CD14-positive monocyte (primary cell): ENCODE results near the gene LRRC49. TPM values are rescaled to one million over a fixed set of nuclear protein-coding genes. Genes with fewer than 3 reads are reported as not detected.
A peak's percentile ranks its signal among the peaks of the same experiment; 100 is the strongest.

ENCODE experiments used
- DNase-seq, 3 donors: peaks; one replicate each; pipeline ENCODE4 v3.0.0-alpha.2; 2011 to 2022
- H2AFZ ChIP-seq: 2 replicates; pipeline ENCODE4 v1.6.0; 2012; ENCODE audit warnings: mild to moderate bottlenecking, low read depth, low read length, inconsistent platforms; ENCODE audit not compliant: insufficient read depth, poor library complexity, severe bottlenecking
- H3K27ac ChIP-seq, 2 donors: 1 replicate in 1 of 2; 2 replicates in 1 of 2; pipeline ENCODE4 v1.5.1; 2012 to 2013; ENCODE audit warnings: low read length in 2 of 2, control low read depth in 1 of 2, inconsistent platforms in 1 of 2, low read depth in 1 of 2, mild to moderate bottlenecking in 1 of 2
- H3K27me3 ChIP-seq, 2 donors: one replicate each; pipeline versions ENCODE4 v1.6.0 to v1.6.1; 2011 to 2013; ENCODE audit warnings: low read length in 2 of 2; ENCODE audit not compliant: control insufficient read depth in 2 of 2, insufficient read depth in 2 of 2
- H3K36me3 ChIP-seq, 2 donors: replicated peaks in 1 of 2; 1 replicate in 1 of 2; 2 replicates in 1 of 2; pipeline versions ENCODE4 v1.5.1 to v1.6.1; 2012 to 2013; ENCODE audit warnings: low read length in 2 of 2, control low read depth in 1 of 2, inconsistent platforms in 1 of 2, mild to moderate bottlenecking in 1 of 2; ENCODE audit not compliant: insufficient read depth in 2 of 2, control insufficient read depth in 1 of 2
- H3K4me1 ChIP-seq, 2 donors: 1 replicate in 1 of 2; 2 replicates in 1 of 2; pipeline versions ENCODE4 v1.5.1 to v1.6.1; 2012 to 2013; ENCODE audit warnings: low read length in 2 of 2, control low read depth in 1 of 2, inconsistent platforms in 1 of 2, mild to moderate bottlenecking in 1 of 2, moderate library complexity in 1 of 2; ENCODE audit not compliant: insufficient read depth in 2 of 2, control insufficient read depth in 1 of 2
- H3K4me2 ChIP-seq: replicated peaks from 2 replicates; pipeline ENCODE3; 2012; ENCODE audit warnings: low read length, moderate library complexity, mild to moderate bottlenecking; ENCODE audit not compliant: poor library complexity, severe bottlenecking; ENCODE audit errors: extremely low read depth
- H3K4me3 ChIP-seq, 3 experiments: fragments of 200-600 bp in 1 of 3; sonication (generic) in 1 of 3; replicated peaks in 1 of 3; 1 replicate in 2 of 3; 2 replicates in 1 of 3; pipeline ENCODE4 v1.5.1; 2011 to 2013; ENCODE audit warnings: low read length in 3 of 3, mild to moderate bottlenecking in 3 of 3, control low read depth in 2 of 3, low read depth in 2 of 3, inconsistent platforms in 1 of 3, moderate library complexity in 1 of 3
- H3K79me2 ChIP-seq: 2 replicates; pipeline ENCODE4 v1.6.0; 2012; ENCODE audit warnings: mild to moderate bottlenecking, control low read depth, inconsistent platforms, low read length, moderate library complexity; ENCODE audit not compliant: insufficient read depth
- H3K9ac ChIP-seq: 2 replicates; pipeline ENCODE4 v1.6.0; 2017; ENCODE audit warnings: low read length, mild to moderate bottlenecking; ENCODE audit not compliant: insufficient read depth, poor library complexity, severe bottlenecking
- H3K9me3 ChIP-seq, 2 donors: replicated peaks in 1 of 2; 1 replicate in 1 of 2; 2 replicates in 1 of 2; pipeline versions ENCODE4 v1.5.1 to v1.6.1; 2012 to 2013; ENCODE audit warnings: low read length in 2 of 2, control low read depth in 1 of 2; ENCODE audit not compliant: control insufficient read depth in 1 of 2, insufficient read depth in 1 of 2
- H4K20me1 ChIP-seq: 2 replicates; pipeline ENCODE4 v1.6.0; 2012; ENCODE audit warnings: mild to moderate bottlenecking, low read length, control low read depth, moderate library complexity; ENCODE audit not compliant: insufficient read depth
- H3K27ac Mint-ChIP-seq, 7 donors: one replicate each; pipeline ENCODE4 v1.8.0; 2020; ENCODE audit warnings: mild to moderate bottlenecking in 7 of 7, mixed read lengths in 7 of 7, moderate library complexity in 6 of 7, inconsistent platforms in 2 of 7
- H3K27me3 Mint-ChIP-seq, 3 donors: one replicate each; pipeline ENCODE4 v1.8.0; 2021 to 2022; ENCODE audit warnings: low read depth in 3 of 3, mild to moderate bottlenecking in 3 of 3, mixed read lengths in 3 of 3, moderate library complexity in 3 of 3, inconsistent platforms in 1 of 3
- H3K36me3 Mint-ChIP-seq, 2 donors: one replicate each; pipeline ENCODE4 v1.8.0; 2020; ENCODE audit warnings: mixed read lengths in 2 of 2, inconsistent platforms in 1 of 2, mild to moderate bottlenecking in 1 of 2
- H3K4me1 Mint-ChIP-seq: one replicate; pipeline ENCODE4 v1.8.0; 2020; ENCODE audit warnings: mild to moderate bottlenecking, mixed read lengths
- H3K4me3 Mint-ChIP-seq, 2 donors: one replicate each; pipeline ENCODE4 v1.8.0; 2020; ENCODE audit warnings: mild to moderate bottlenecking in 2 of 2, mixed read lengths in 2 of 2, moderate library complexity in 1 of 2
- H3K9me3 Mint-ChIP-seq, 7 donors: one replicate each; pipeline ENCODE4 v1.8.0; 2020 to 2022; ENCODE audit warnings: mixed read lengths in 7 of 7, mild to moderate bottlenecking in 6 of 7, moderate library complexity in 6 of 7, inconsistent platforms in 2 of 7
- CTCF ChIP-seq: fragments of 200-600 bp; IDR thresholded peaks from one replicate; pipeline ENCODE4 v1.8.0; 2022; ENCODE audit warnings: antibody characterized with exemption, mild to moderate bottlenecking
- WGBS: methylation state at CpG from one replicate; pipeline ENCODE4 v1.1.5; 2013; ENCODE audit warnings: missing lambda C conversion rate; ENCODE audit not compliant: insufficient coverage; 5-methylcytosine and 5-hydroxymethylcytosine counted together
- intact Hi-C, 2 donors: fragments of 100-400 bp; cut with micrococcal nuclease; formaldehyde crosslinking; loops; one replicate each; pipeline versions ENCODE4 v1.15.0 to v1.15.1; 2023
- polyA plus RNA-seq, 3 donors: library from polyadenylated mRNA; depleted of rRNA in 1 of 3; unstranded in 2 of 3; stranded (reverse) in 1 of 3; fragments of 300-500 nt in 2 of 3; fragments of >200 nt in 1 of 3; fragmentation: Illumina TruSeq in 2 of 3; gene quantifications; 1 replicate in 2 of 3; 2 replicates in 1 of 3; pipeline ENCODE4 v1.2.3, GENCODE V29; 2012 to 2021

Gene LRRC49
- polyA plus RNA-seq, 3 donors = 0.08 to 0.51 (median 0.24) TPM

DNA sequence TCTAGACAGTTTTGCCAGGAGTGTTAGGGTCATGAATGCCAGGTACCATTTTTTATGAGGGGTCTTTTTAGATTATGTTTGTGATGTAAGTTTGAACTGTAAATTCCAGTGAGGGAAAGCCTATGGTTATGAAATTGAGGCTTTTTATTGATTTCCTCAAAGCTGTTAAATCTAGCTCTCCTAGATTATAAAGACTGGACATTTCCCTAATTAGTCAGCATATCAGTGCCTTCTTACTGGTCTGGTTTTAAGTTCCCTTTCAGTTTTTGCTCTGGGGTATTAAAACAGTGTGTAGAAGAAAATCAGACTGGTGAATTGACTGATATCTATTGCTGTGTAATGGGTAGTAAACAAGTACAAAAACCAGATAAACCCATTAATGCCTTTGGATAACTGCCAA is 39.2 kb downstream of the LRRC49 start:
- Mint-ChIP-seq H3K9me3 (peaks cover 0 to 3% (median 2%) of the 10 kb centered on the region in 7 donors), H3K27ac (no peak overlapping the region), H3K27me3 (peaks cover 0 to 7% (median 1%) of the 10 kb centered on the region in 3 donors), H3K36me3 (no peaks in the 10 kb centered on the region), H3K4me3 (no peak overlapping the region), H3K4me1 (peaks cover 6% of the 10 kb centered on the region)
- Histone ChIP-seq H3K27me3 (no peaks in the 10 kb centered on the region), H3K4me2 (no peak overlapping the region), H3K9me3 (no peaks in the 10 kb centered on the region), H2AFZ (no peak overlapping the region), H3K79me2 (no peaks in the 10 kb centered on the region), H4K20me1 (no peaks in the 10 kb centered on the region), H3K27ac (no peak overlapping the region), H3K4me3 (no peak overlapping the region), H3K9ac (no peak overlapping the region), H3K4me1 (peaks cover 5 to 9% of the 10 kb centered on the region in 2 donors), H3K36me3 (no peaks in the 10 kb centered on the region)
- intact Hi-C loops = no loop called here
- TF ChIP-seq CTCF = no peak
- peak in 1 of 3 donors; percentile 5 for DNase-seq

DNA sequence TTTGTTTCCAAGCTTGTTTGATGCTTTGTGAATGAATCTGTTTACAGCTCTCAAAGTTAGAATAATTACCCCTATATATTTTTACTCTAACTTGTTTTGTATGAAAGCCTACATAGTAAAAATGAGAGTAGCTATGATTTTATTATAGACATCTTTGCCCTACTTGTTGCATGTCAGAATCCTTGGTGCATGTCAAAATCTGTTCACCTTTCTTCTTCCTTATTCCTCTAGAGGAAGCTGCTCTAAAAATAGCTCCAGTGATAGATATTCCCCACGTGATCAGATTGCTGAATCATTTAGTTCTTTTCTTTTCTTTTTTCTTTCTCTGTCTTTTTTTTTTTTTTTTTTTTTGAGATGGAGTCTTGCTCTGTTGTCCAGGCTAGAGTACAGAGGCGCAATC is 39.8 kb downstream of the LRRC49 start:
- no peaks in the 10 kb centered on the region for H3K9me3 ChIP-seq
- TF ChIP-seq CTCF = no peak
- DNase-seq = peak in 1 of 3 donors; percentile 4
- H3K4me3 ChIP-seq = no peak overlapping the region
- no peaks in the 10 kb centered on the region for H3K27me3 ChIP-seq
- Mint-ChIP-seq H3K9me3 (peaks cover 0 to 2% (median 2%) of the 10 kb centered on the region in 7 donors), H3K36me3 (no peaks in the 10 kb centered on the region), H3K4me3 (no peak overlapping the region), H3K27me3 (peaks cover 0 to 5% (median 1%) of the 10 kb centered on the region in 3 donors), H3K4me1 (peaks cover 6% of the 10 kb centered on the region), H3K27ac (no peak overlapping the region)
- H3K9ac ChIP-seq = no peak overlapping the region
- H4K20me1 ChIP-seq = no peaks in the 10 kb centered on the region
- intact Hi-C loops = no loop called here
- H3K27ac ChIP-seq = no peak overlapping the region
- H3K4me1 ChIP-seq = peaks cover 5 to 9% of the 10 kb centered on the region in 2 donors
- no peaks in the 10 kb centered on the region for H3K36me3 ChIP-seq
- WGBS = no CpG with 5 or more reads among the region's 2 CpGs
- H3K79me2 ChIP-seq = no peaks in the 10 kb centered on the region
- H3K4me2 ChIP-seq = no peak overlapping the region
- H2AFZ ChIP-seq = no peak overlapping the region
